AG04450 (cell line): Measurements from ENCODE around the gene PRKN. TPM values are rescaled to one million over a fixed set of nuclear protein-coding genes. Genes with fewer than 3 reads are reported as not detected.

Source experiments
- CTCF ChIA-PET: fragments of 300-600, 350-600 bp; formaldehyde crosslinking; extraction: SDS; loops from one replicate; lab custom pipeline; 2022; ENCODE audit warnings: antibody characterized with exemption, inconsistent platforms; lab: Charles Lee
- POLR2A ChIA-PET: fragments of 350-600 bp; formaldehyde crosslinking; extraction: SDS; loops from one replicate; lab custom pipeline; 2021; ENCODE audit warnings: antibody characterized with exemption, inconsistent platforms; lab: Yijun Ruan, JAX
- DNase-seq: peaks from one replicate; pipeline ENCODE4 v3.0.0-alpha.2; 2011; ENCODE audit warnings: low read depth, low spot score
- H3K27ac ChIP-seq: one replicate; pipeline ENCODE4 v1.5.1; 2012; ENCODE audit warnings: low read depth, low read length, control low read depth
- H3K27me3 ChIP-seq: one replicate; pipeline ENCODE4 v1.6.0; 2012; ENCODE audit warnings: low read length; ENCODE audit not compliant: control insufficient read depth, insufficient read depth
- H3K4me3 ChIP-seq: 2 replicates; pipeline ENCODE4 v1.5.1; 2011; ENCODE audit warnings: mild to moderate bottlenecking, low read depth, low read length, control low read depth
- H3K9me3 ChIP-seq: 2 replicates; pipeline ENCODE4 v1.5.1; 2012; ENCODE audit warnings: low read length; ENCODE audit not compliant: control insufficient read depth, insufficient read depth
- CTCF ChIP-seq: IDR thresholded peaks from 2 replicates; pipeline ENCODE4 v1.5.1; 2011; ENCODE audit warnings: low read depth, low read length, control low read depth, inconsistent platforms
- polyA plus RNA-seq: library from polyadenylated mRNA; depleted of rRNA; stranded (reverse); fragments of >200 nt; gene quantifications from 2 replicates; pipeline ENCODE4 v1.2.3, GENCODE V29; 2011

Gene PRKN
- polyA plus RNA-seq, 1 experiment: not detected

DNA sequence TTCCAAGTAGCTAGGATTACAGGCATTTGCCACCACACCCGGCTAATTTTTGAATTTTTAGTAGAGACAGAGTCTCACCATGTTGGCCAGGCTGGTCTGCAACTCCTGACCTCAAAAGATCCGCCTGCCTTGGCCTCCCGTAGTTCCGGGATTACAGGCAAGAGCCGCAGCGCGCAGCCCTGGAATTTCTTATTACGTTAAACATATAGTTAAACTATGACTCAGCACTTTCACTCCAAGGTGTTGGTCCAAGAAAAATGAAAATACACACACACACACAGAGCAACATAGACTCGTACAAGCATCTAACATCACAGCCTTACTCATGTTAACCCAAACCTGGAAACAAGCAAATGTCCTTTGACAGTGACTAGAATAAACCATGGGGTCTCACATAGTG lies 663.9 kb downstream of the PRKN start:
- ChIA-PET CTCF (no interaction called here), POLR2A (no interaction called here)
- H3K4me3 ChIP-seq: no peak overlapping the region
- H3K27ac ChIP-seq: no peak overlapping the region
- DNase-seq: no peak
- H3K27me3 ChIP-seq: no peaks in the 10 kb centered on the region
- H3K9me3 ChIP-seq: no peaks in the 10 kb centered on the region
- no peak for TF ChIP-seq CTCF

GRCh38 chr6:162058281-162058875 lies 669.2 kb downstream of the PRKN start:
- CTCF ChIA-PET: interaction anchor here (0.5 kb wide), 1 partner anchor 92 kb away, joined by 3 read pairs; no protein-coding TSS in a partner anchor

GRCh38 chr6:162056745-162057144 lies 670.8 kb downstream of the PRKN start:
- Histone ChIP-seq H3K27ac (no peak overlapping the region), H3K27me3 (no peaks in the 10 kb centered on the region), H3K4me3 (no peak overlapping the region), H3K9me3 (peaks cover 10% of the 10 kb centered on the region)
- POLR2A ChIA-PET: no interaction called here
- no peak for TF ChIP-seq CTCF
- DNase-seq: no peak
- CTCF ChIA-PET: no interaction called here

More at GRCh38 chr6:162058281-162058875, 669.2 kb downstream of the PRKN start:
- Histone ChIP-seq H3K4me3 (no peak overlapping the region), H3K27me3 (no peaks in the 10 kb centered on the region), H3K27ac (no peak overlapping the region), H3K9me3 (peaks cover 10% of the 10 kb centered on the region)
- no peak for DNase-seq
- POLR2A ChIA-PET: no interaction called here
- TF ChIP-seq CTCF: no peak

- Histone ChIP-seq H3K9me3 (peaks cover 17% of the 10 kb centered on the region), H3K27ac (no peak overlapping the region), H3K4me3 (no peak overlapping the region), H3K27me3 (no peaks in the 10 kb centered on the region)
- CTCF ChIA-PET: no interaction called here
- POLR2A ChIA-PET: no interaction called here
- TF ChIP-seq CTCF: no peak
- no peak for DNase-seq
These were observed 671.5 kb downstream of the PRKN start for GRCh38 chr6:162056061-162056460.

DNA sequence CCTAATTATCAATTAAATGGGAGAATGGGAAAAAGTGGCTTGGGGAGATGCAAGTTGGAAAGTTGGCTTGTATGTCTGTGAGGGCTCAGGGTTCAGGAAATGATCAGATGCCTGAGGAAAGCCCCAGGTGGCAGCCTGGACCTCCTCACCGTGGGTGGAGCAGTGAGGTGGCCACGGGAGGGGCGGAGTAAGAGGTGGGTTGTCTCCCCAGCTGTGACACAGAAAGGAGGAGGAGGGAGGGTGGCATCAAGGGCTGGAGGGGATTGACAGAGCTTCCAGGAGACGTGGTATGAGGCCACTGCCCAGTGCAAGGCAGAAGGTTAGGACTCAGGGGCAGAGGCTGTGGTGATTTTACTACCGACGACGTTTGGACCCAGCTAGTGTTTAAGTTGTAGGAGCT lies 672.2 kb downstream of the PRKN start:
- no peak overlapping the region for H3K4me3 ChIP-seq
- ChIA-PET CTCF (no interaction called here), POLR2A (no interaction called here)
- no peak for TF ChIP-seq CTCF
- DNase-seq: no peak
- peaks cover 24% of the 10 kb centered on the region for H3K9me3 ChIP-seq
- no peak overlapping the region for H3K27ac ChIP-seq
- no peaks in the 10 kb centered on the region for H3K27me3 ChIP-seq
